ENCODE results near the gene LYRM7. TPM values are rescaled to one million over a fixed set of nuclear protein-coding genes. Genes with fewer than 3 reads are reported as not detected.

Gene LYRM7
- total RNA-seq, 2 donors from 2014 or later = 8.8 to 9.0 TPM

- Mint-ChIP-seq H3K27ac (no peak overlapping the region), H3K27me3 (ENCODE audit: insufficient read depth) (no peaks in the 10 kb centered on the region), H3K9me3 (no peaks in the 10 kb centered on the region), H3K4me1 (peaks cover 6% of the 10 kb centered on the region), H3K4me3 (no peak overlapping the region), H3K36me3 (ENCODE audit: low read depth) (no peaks in the 10 kb centered on the region)
- no peak for DNase-seq
- Histone ChIP-seq H3K4me1 (ENCODE audit: control insufficient read depth, insufficient read depth, low read length) (no peaks in the 10 kb centered on the region), H3K9me3 (ENCODE audit: control insufficient read depth, low read length) (no peaks in the 10 kb centered on the region), H3K27me3 (ENCODE audit: control insufficient read depth, insufficient read depth, low read length, poor library complexity, severe bottlenecking) (no peaks in the 10 kb centered on the region), H3K4me3 (ENCODE audit: low read length) (no peak overlapping the region), H3K27ac (ENCODE audit: low read depth, low read length) (no peak overlapping the region), H3K9ac (ENCODE audit: extremely low read depth, low read length, poor library complexity, severe bottlenecking) (no peak overlapping the region), H3K36me3 (ENCODE audit: control insufficient read depth, insufficient read depth, low read length) (no peaks in the 10 kb centered on the region)
- TF ChIP-seq CTCF (conservative IDR thresholded peaks at IDR 0.05) = no peak
- WGBS, 2 experiments (ENCODE audit: insufficient coverage in 1 of 2, insufficient read length in 1 of 2) = 95% methylated on average over 4 of the region's 4 CpGs; no CpG with 5 or more reads in 1 of the 2 experiments
These were observed 58.9 kb downstream of the LYRM7 start for GRCh38 chr5:131229623-131230022.

DNA sequence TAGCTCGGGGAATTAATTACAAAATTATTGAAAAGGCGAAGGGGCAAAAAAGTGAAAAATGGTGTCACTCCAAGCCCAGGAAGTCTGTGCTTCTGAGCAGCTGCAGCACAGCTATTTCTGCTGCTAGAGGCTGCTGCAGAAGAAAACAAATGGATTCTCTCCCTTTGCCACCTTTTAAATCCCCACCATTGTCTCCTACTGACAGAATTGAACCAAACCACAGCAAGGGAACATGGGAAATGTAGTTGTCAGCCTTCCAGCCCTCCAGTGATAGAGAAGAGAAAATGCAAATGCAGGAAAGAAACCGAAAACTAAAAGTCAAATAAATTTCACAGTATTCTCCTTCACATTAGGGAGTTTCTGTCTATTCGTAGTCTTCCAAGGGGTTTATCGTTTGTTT, 59.7 kb downstream of the LYRM7 start:
- Mint-ChIP-seq H3K36me3 (ENCODE audit: low read depth) (no peaks in the 10 kb centered on the region), H3K4me3 (no peak overlapping the region), H3K27ac (no peak overlapping the region), H3K4me1 (peaks cover 6% of the 10 kb centered on the region), H3K27me3 (ENCODE audit: insufficient read depth) (no peaks in the 10 kb centered on the region), H3K9me3 (no peaks in the 10 kb centered on the region)
- Histone ChIP-seq H3K9ac (ENCODE audit: extremely low read depth, low read length, poor library complexity, severe bottlenecking) (no peak overlapping the region), H3K36me3 (ENCODE audit: control insufficient read depth, insufficient read depth, low read length) (no peaks in the 10 kb centered on the region), H3K27me3 (ENCODE audit: control insufficient read depth, insufficient read depth, low read length, poor library complexity, severe bottlenecking) (no peaks in the 10 kb centered on the region), H3K4me3 (ENCODE audit: low read length) (no peak overlapping the region), H3K9me3 (ENCODE audit: control insufficient read depth, low read length) (no peaks in the 10 kb centered on the region), H3K4me1 (ENCODE audit: control insufficient read depth, insufficient read depth, low read length) (no peaks in the 10 kb centered on the region), H3K27ac (ENCODE audit: low read depth, low read length) (no peak overlapping the region)
- 70 to 73% methylated on average over 5 of the region's 5 CpGs for WGBS, 2 experiments (ENCODE audit: insufficient coverage in 1 of 2, insufficient read length in 1 of 2)
- peak; percentile 63 for DNase-seq
- peak; percentile 10 for TF ChIP-seq CTCF (conservative IDR thresholded peaks at IDR 0.05)

- H3K27me3 Mint-ChIP-seq (ENCODE audit: insufficient read depth) = no peaks in the 10 kb centered on the region
- no peak overlapping the region for H3K9ac ChIP-seq (ENCODE audit: extremely low read depth, low read length, poor library complexity, severe bottlenecking)
- no peak overlapping the region for H3K27ac ChIP-seq (ENCODE audit: low read depth, low read length)
- H3K36me3 ChIP-seq (ENCODE audit: control insufficient read depth, insufficient read depth, low read length) = no peaks in the 10 kb centered on the region
- no peak overlapping the region for H3K4me3 Mint-ChIP-seq
- no peaks in the 10 kb centered on the region for H3K4me1 ChIP-seq (ENCODE audit: control insufficient read depth, insufficient read depth, low read length)
- no peaks in the 10 kb centered on the region for H3K27me3 ChIP-seq (ENCODE audit: control insufficient read depth, insufficient read depth, low read length, poor library complexity, severe bottlenecking)
- H3K9me3 ChIP-seq (ENCODE audit: control insufficient read depth, low read length) = no peaks in the 10 kb centered on the region
- H3K36me3 Mint-ChIP-seq (ENCODE audit: low read depth) = no peaks in the 10 kb centered on the region
- H3K4me1 Mint-ChIP-seq = no peaks in the 10 kb centered on the region
- no peak for DNase-seq
- no peak for TF ChIP-seq CTCF (conservative IDR thresholded peaks at IDR 0.05)
- no peak overlapping the region for H3K4me3 ChIP-seq (ENCODE audit: low read length)
- H3K27ac Mint-ChIP-seq = no peak overlapping the region
- H3K9me3 Mint-ChIP-seq = no peaks in the 10 kb centered on the region
- WGBS, 2 experiments (ENCODE audit: insufficient coverage in 1 of 2, insufficient read length in 1 of 2) = 88% methylated on average over 1 of the region's 1 CpG; no CpG with 5 or more reads in 1 of the 2 experiments
These were observed 68.9 kb downstream of the LYRM7 start for GRCh38 chr5:131239686-131240085.
